NT2/D1 (cell line): ENCODE measurements around the gene FSTL3.

Source experiments
- DNase-seq: peaks from one replicate; pipeline ENCODE4 v3.0.0-alpha.2; 2011; ENCODE audit warnings: low read depth, low spot score
- H3K27me3 ChIP-seq: 2 replicates; pipeline ENCODE4 v1.6.0; 2011; ENCODE audit warnings: mild to moderate bottlenecking; ENCODE audit not compliant: insufficient read length, insufficient read depth
- H3K36me3 ChIP-seq: 2 replicates; pipeline ENCODE4 v1.6.1; 2011; ENCODE audit warnings: mild to moderate bottlenecking, low read length, mixed read lengths; ENCODE audit not compliant: insufficient read depth, insufficient read length
- H3K4me1 ChIP-seq: 2 replicates; pipeline ENCODE4 v1.5.1; 2011; ENCODE audit not compliant: insufficient read depth, insufficient read length
- H3K4me3 ChIP-seq: 2 replicates; pipeline ENCODE4 v1.5.1; 2011; ENCODE audit warnings: low read depth; ENCODE audit not compliant: insufficient read length
- H3K9ac ChIP-seq: 2 replicates; pipeline ENCODE4 v1.6.0; 2011; ENCODE audit warnings: low read depth; ENCODE audit not compliant: insufficient read length
- H3K9me3 ChIP-seq: 2 replicates; pipeline ENCODE4 v1.5.1; 2011; ENCODE audit warnings: mild to moderate bottlenecking, low read length; ENCODE audit not compliant: insufficient read depth
- SUZ12 ChIP-seq: IDR thresholded peaks from 2 replicates; pipeline ENCODE4 v1.6.1; 2011; ENCODE audit not compliant: insufficient read length, insufficient read depth; ENCODE audit errors: extremely low read depth
- YY1 ChIP-seq: IDR thresholded peaks from 2 replicates; pipeline ENCODE4 v1.6.1; 2011; ENCODE audit not compliant: insufficient read length, insufficient read depth
- ZNF274 ChIP-seq: IDR thresholded peaks from 2 replicates; pipeline ENCODE4 v1.6.1; 2011; ENCODE audit warnings: mild to moderate bottlenecking, low read depth, low read length

The FSTL3 gene

DNA sequence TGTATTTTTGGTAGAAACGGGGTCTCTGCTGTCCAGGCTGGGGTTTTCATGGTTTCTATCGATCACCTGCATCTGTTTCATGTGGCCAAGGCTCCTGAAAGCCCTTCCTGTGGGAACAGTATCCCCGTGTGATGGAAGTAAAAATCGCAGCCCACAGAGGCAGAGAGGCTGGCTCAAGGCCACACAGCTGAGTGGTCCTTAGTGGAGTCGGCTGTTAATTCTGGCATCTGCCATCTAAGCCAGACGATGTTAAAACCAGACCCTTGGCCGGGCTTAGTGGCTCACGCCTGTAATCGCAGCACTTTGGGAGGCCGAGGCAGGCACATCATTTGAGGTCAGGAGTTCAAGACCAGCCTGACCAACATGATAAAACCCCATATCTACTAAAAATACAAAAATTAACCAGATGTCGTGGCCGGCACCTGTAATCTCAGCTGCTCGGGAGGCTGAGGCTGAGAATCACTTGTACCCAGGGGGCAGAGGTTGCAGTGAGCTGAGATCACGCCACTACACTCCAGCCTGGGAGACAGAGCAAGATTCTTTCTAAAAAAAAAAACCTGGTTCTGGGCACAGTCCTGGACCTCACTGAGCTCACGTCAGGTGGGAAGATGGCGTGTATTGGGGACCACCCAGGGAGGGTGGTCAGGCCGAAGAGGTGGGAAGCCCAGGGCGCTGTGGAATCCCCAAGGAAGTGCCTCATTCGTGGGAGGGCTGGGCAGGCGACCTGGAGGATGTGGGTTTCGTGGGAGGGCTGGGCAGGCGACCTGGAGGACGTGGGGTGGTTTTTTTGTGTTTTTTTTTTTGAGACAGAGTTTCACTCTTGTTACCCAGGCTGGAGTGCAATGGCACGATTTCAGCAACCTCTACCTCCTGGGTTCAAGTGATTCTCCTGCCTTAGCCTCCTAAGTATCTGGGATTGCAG, 56.2 kb downstream of the FSTL3 start:
- Histone ChIP-seq H3K4me3 (no peak overlapping the region), H3K36me3 (peaks cover 44% of the 10 kb centered on the region), H3K4me1 (peaks cover 7% of the 10 kb centered on the region), H3K9ac (no peak overlapping the region), H3K27me3 (no peaks in the 10 kb centered on the region), H3K9me3 (no peaks in the 10 kb centered on the region)
- TF ChIP-seq SUZ12 (no peak), ZNF274 (no peak), YY1 (no peak)
- no peak for DNase-seq
